Activated T-cell treated with anti-CD3 and anti-CD28 coated beads for 4 hours (primary cell): ENCODE data around the gene GCSAM.

Source experiments
- DNase-seq: peaks from one replicate; pipeline ENCODE4 v3.0.0-alpha.2; 2020

Gene GCSAM

GRCh38 chr3:112128843-112129727, 4.0 kb downstream of the GCSAM start:
- peak; percentile 22 for DNase-seq

GRCh38 chr3:112127522-112128494, 5.2 kb downstream of the GCSAM start:
- DNase-seq, result no peak

GRCh38 chr3:112126511-112126911, 6.5 kb downstream of the GCSAM start:
- DNase-seq, result no peak

- no peak for DNase-seq
Measured at GRCh38 chr3:112124907-112125607, 8.0 kb downstream of the GCSAM start.

- no peak for DNase-seq
Measured at GRCh38 chr3:112123548-112123947, 9.5 kb downstream of the GCSAM start.

- no peak for DNase-seq
Measured at GRCh38 chr3:112122870-112123269, 10.2 kb downstream of the GCSAM start.

- no peak for DNase-seq
Measured at GRCh38 chr3:112121577-112122547, 11.2 kb downstream of the GCSAM start.

GRCh38 chr3:112119962-112120836, 12.8 kb downstream of the GCSAM start:
- no peak for DNase-seq

GRCh38 chr3:112117841-112118571, 15.0 kb downstream of the GCSAM start:
- no peak for DNase-seq

GRCh38 chr3:112117415-112117814, 15.6 kb downstream of the GCSAM start:
- DNase-seq, result no peak

GRCh38 chr3:112116748-112117186, 16.3 kb downstream of the GCSAM start:
- DNase-seq, result no peak

GRCh38 chr3:112115806-112116383, 17.2 kb downstream of the GCSAM start:
- no peak for DNase-seq

- DNase-seq, result no peak
Measured at GRCh38 chr3:112115161-112115739, 17.8 kb downstream of the GCSAM start.

- no peak for DNase-seq
Measured at GRCh38 chr3:112114576-112115160, 18.4 kb downstream of the GCSAM start.

GRCh38 chr3:112111785-112112402, 21.2 kb downstream of the GCSAM start:
- peak; percentile 46 for DNase-seq

- no peak for DNase-seq
Measured at GRCh38 chr3:112109322-112109721, 23.7 kb downstream of the GCSAM start.

GRCh38 chr3:112104774-112105173, 28.3 kb downstream of the GCSAM start:
- no peak for DNase-seq

GRCh38 chr3:112101916-112102315, 31.1 kb downstream of the GCSAM start:
- DNase-seq, result no peak
